Measurements from ENCODE around the gene HS3ST6. TPM values are rescaled to one million over a fixed set of nuclear protein-coding genes. Genes with fewer than 3 reads are reported as not detected.

HS3ST6 gene
- total RNA-seq, 2 donors from 2014 or later: not detected

GRCh38 chr16:1961651-1962067 is 43.4 kb upstream of the HS3ST6 start:
- peaks cover 2% of the 10 kb centered on the region for H3K4me1 ChIP-seq (ENCODE audit: control insufficient read depth, insufficient read depth, low read length)
- Mint-ChIP-seq H3K36me3 (ENCODE audit: low read depth) (peaks cover 33% of the 10 kb centered on the region), H3K4me3 (peak overlapping the region; percentile 93), H3K9me3 (peaks cover 5% of the 10 kb centered on the region), H3K27me3 (ENCODE audit: insufficient read depth) (peaks cover 16% of the 10 kb centered on the region), H3K4me1 (peaks cover 35% of the 10 kb centered on the region), H3K27ac (peak overlapping the region; percentile 66)
- H3K4me3 ChIP-seq (ENCODE audit: low read length): no peak overlapping the region
- no peak overlapping the region for H3K9ac ChIP-seq (ENCODE audit: extremely low read depth, low read length, poor library complexity, severe bottlenecking)
- no peaks in the 10 kb centered on the region for H3K9me3 ChIP-seq (ENCODE audit: control insufficient read depth, low read length)
- H3K27ac ChIP-seq (ENCODE audit: low read depth, low read length): no peak overlapping the region
- H3K36me3 ChIP-seq (ENCODE audit: control insufficient read depth, insufficient read depth, low read length): peaks cover 24% of the 10 kb centered on the region
- TF ChIP-seq CTCF (conservative IDR thresholded peaks at IDR 0.05): no peak
- 71 to 78% methylated on average over 1 to 6 of the region's 6 CpGs for WGBS, 2 experiments (ENCODE audit: insufficient coverage in 1 of 2, insufficient read length in 1 of 2)
- H3K27me3 ChIP-seq (ENCODE audit: control insufficient read depth, insufficient read depth, low read length, poor library complexity, severe bottlenecking): no peaks in the 10 kb centered on the region
- peak; percentile 73 for DNase-seq

GRCh38 chr16:1960665-1961630 is 42.7 kb upstream of the HS3ST6 start:
- peaks cover 33% of the 10 kb centered on the region for H3K36me3 Mint-ChIP-seq (ENCODE audit: low read depth)
- peaks cover 35% of the 10 kb centered on the region for H3K4me1 Mint-ChIP-seq
- no peak for TF ChIP-seq CTCF (conservative IDR thresholded peaks at IDR 0.05)
- no peaks in the 10 kb centered on the region for H3K9me3 ChIP-seq (ENCODE audit: control insufficient read depth, low read length)
- H3K4me1 ChIP-seq (ENCODE audit: control insufficient read depth, insufficient read depth, low read length): peaks cover 2% of the 10 kb centered on the region
- H3K27me3 ChIP-seq (ENCODE audit: control insufficient read depth, insufficient read depth, low read length, poor library complexity, severe bottlenecking): no peaks in the 10 kb centered on the region
- peaks cover 24% of the 10 kb centered on the region for H3K36me3 ChIP-seq (ENCODE audit: control insufficient read depth, insufficient read depth, low read length)
- peak; percentile 82 for DNase-seq
- peak overlapping the region; percentile 92 for H3K4me3 Mint-ChIP-seq
- peak overlapping the region; percentile 29 for H3K27ac ChIP-seq (ENCODE audit: low read depth, low read length)
- WGBS, 2 experiments (ENCODE audit: insufficient coverage in 1 of 2, insufficient read length in 1 of 2): 64 to 67% methylated on average over 14 to 20 of the region's 20 CpGs
- H3K9ac ChIP-seq (ENCODE audit: extremely low read depth, low read length, poor library complexity, severe bottlenecking): peak overlapping the region; percentile 79
- peaks cover 5% of the 10 kb centered on the region for H3K9me3 Mint-ChIP-seq
- peaks cover 21% of the 10 kb centered on the region for H3K27me3 Mint-ChIP-seq (ENCODE audit: insufficient read depth)
- H3K4me3 ChIP-seq (ENCODE audit: low read length): peak overlapping the region; percentile 85
- peak overlapping the region; percentile 84 for H3K27ac Mint-ChIP-seq

- Mint-ChIP-seq H3K4me1 (peaks cover 30% of the 10 kb centered on the region), H3K4me3 (peak within 1 kb of the TSS; percentile 92), H3K36me3 (ENCODE audit: low read depth) (peaks cover 33% of the 10 kb centered on the region), H3K9me3 (peaks cover 5% of the 10 kb centered on the region), H3K27ac (peak within 1 kb of the TSS; percentile 84), H3K27me3 (ENCODE audit: insufficient read depth) (peaks cover 23% of the 10 kb centered on the region)
- no peaks in the 10 kb centered on the region for H3K4me1 ChIP-seq (ENCODE audit: control insufficient read depth, insufficient read depth, low read length)
- no peaks in the 10 kb centered on the region for H3K27me3 ChIP-seq (ENCODE audit: control insufficient read depth, insufficient read depth, low read length, poor library complexity, severe bottlenecking)
- TF ChIP-seq CTCF (conservative IDR thresholded peaks at IDR 0.05): peak; percentile 62
- peak within 1 kb of the TSS; percentile 79 for H3K9ac ChIP-seq (ENCODE audit: extremely low read depth, low read length, poor library complexity, severe bottlenecking)
- H3K36me3 ChIP-seq (ENCODE audit: control insufficient read depth, insufficient read depth, low read length): peaks cover 24% of the 10 kb centered on the region
- no peak within 1 kb of the TSS for H3K27ac ChIP-seq (ENCODE audit: low read depth, low read length)
- peak within 1 kb of the TSS; percentile 85 for H3K4me3 ChIP-seq (ENCODE audit: low read length)
- DNase-seq: peak; percentile 95
- no peaks in the 10 kb centered on the region for H3K9me3 ChIP-seq (ENCODE audit: control insufficient read depth, low read length)
- WGBS, 2 experiments (ENCODE audit: insufficient coverage in 1 of 2, insufficient read length in 1 of 2): 1% methylated on average over 32 to 79 of the region's 79 CpGs
Measured at GRCh38 chr16:1959269-1960039, 41.2 kb upstream of the HS3ST6 start, which contains the start of gene NDUFB10. Gene NDUFB10, plus strand, starts transcription at chr16:1959538. Its CDS starts 87 bp downstream, at chr16:1959625.

Data from endodermal cell (in vitro differentiated cells).